ENCODE results near the gene JUND. TPM values are rescaled to one million over a fixed set of nuclear protein-coding genes. Genes with fewer than 3 reads are reported as not detected.

JUND gene
- total RNA-seq, 2 donors from 2014 or later = 521 to 844 TPM

DNA sequence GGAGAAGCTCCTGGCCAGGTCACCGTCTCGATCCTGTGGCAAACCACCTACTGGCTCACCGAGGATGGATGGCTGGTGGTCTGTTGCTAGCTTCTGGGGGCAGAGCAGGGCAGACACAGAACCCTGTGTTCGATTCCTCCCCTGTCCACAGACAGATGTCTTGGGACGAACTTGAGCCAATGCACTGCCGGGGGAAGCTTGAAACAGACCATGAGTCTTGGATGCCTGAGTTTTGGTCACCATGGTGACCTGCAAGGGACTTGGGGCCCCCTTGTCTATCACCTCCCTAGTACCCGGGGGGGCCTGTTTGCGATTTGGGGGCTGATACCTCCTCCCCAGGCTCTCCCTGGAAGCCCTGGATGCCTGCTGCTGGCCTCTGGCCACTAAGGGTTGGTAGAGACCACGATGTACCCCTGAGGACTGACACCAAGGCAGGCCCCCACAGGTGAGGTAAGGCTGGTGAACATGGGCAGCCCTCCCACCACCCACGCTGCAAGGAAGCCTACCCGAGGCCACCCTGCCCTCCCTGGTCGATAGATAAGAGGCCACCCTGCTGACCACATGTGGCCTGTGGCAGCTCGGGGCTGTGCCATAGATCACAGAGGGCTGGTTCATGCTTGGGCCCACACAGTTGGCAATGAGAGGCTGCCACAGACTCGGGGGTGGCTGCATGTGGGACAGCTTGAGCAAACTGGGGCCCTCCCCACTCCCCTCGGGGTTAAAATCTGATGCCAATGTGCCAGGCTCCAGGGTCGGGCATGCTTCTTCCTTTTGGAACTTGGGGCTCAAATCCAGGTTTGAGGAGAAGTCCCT, 17.9 kb downstream of the JUND start:
- intact Hi-C loops (cut with DNase I) = no loop called here
- no peak overlapping the region for H3K27ac ChIP-seq
- H3K36me3 ChIP-seq = peaks cover 7 to 10% of the 10 kb centered on the region in 2 donors
- H3K4me1 ChIP-seq (replicated peaks) = no peaks in the 10 kb centered on the region
- 89% methylated on average over 15 of the region's 16 CpGs for WGBS
- no peaks in the 10 kb centered on the region for H3K27me3 ChIP-seq (replicated peaks; ENCODE audit: insufficient read depth)
- DNase-seq (ENCODE audit: low spot score) = no peak
- no peak for TF ChIP-seq POLR2A (IDR thresholded peaks at IDR 0.05)
- TF ChIP-seq POLR2AphosphoS5 (IDR thresholded peaks at IDR 0.05) = no peak
- TF ChIP-seq, protein P1, sequence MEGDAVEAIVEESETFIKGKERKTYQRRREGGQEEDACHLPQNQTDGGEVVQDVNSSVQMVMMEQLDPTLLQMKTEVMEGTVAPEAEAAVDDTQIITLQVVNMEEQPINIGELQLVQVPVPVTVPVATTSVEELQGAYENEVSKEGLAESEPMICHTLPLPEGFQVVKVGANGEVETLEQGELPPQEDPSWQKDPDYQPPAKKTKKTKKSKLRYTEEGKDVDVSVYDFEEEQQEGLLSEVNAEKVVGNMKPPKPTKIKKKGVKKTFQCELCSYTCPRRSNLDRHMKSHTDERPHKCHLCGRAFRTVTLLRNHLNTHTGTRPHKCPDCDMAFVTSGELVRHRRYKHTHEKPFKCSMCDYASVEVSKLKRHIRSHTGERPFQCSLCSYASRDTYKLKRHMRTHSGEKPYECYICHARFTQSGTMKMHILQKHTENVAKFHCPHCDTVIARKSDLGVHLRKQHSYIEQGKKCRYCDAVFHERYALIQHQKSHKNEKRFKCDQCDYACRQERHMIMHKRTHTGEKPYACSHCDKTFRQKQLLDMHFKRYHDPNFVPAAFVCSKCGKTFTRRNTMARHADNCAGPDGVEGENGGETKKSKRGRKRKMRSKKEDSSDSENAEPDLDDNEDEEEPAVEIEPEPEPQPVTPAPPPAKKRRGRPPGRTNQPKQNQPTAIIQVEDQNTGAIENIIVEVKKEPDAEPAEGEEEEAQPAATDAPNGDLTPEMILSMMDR (IDR thresholded peaks at IDR 0.05) = no peak
- no peaks in the 10 kb centered on the region for H3K9me3 ChIP-seq
- H3K4me3 ChIP-seq = no peak overlapping the region

DNA sequence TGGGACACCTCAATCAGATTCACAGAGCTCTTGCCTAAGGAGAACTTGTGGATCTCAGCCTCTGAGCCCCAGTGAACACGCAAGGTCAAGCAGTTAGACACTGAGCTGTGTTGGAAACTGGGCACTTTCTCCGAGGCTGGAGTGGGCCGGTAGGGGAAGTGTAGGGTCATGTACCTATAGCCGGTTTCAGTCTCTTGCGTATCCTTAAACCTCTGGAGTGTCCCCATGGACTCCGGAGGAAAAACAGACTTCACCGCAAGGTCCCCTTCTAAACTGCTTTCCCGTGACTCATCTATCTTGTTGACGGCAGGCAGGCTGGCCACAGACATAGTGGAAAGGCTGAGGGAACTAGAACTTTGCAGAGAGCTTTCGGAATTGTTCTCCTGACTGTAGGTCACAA, 18.5 kb downstream of the JUND start:
- intact Hi-C loops (cut with DNase I) = no loop called here
- H3K4me3 ChIP-seq = no peak overlapping the region
- no peaks in the 10 kb centered on the region for H3K27me3 ChIP-seq (replicated peaks; ENCODE audit: insufficient read depth)
- no peak for TF ChIP-seq POLR2A (IDR thresholded peaks at IDR 0.05)
- TF ChIP-seq POLR2AphosphoS5 (IDR thresholded peaks at IDR 0.05) = no peak
- TF ChIP-seq, protein P1 (IDR thresholded peaks at IDR 0.05) = no peak
- no peaks in the 10 kb centered on the region for H3K4me1 ChIP-seq (replicated peaks)
- H3K9me3 ChIP-seq = no peaks in the 10 kb centered on the region
- 89% methylated on average over 10 of the region's 10 CpGs for WGBS
- no peak overlapping the region for H3K27ac ChIP-seq
- no peak for DNase-seq (ENCODE audit: low spot score)
- peaks cover 7 to 10% of the 10 kb centered on the region in 2 donors for H3K36me3 ChIP-seq

DNA sequence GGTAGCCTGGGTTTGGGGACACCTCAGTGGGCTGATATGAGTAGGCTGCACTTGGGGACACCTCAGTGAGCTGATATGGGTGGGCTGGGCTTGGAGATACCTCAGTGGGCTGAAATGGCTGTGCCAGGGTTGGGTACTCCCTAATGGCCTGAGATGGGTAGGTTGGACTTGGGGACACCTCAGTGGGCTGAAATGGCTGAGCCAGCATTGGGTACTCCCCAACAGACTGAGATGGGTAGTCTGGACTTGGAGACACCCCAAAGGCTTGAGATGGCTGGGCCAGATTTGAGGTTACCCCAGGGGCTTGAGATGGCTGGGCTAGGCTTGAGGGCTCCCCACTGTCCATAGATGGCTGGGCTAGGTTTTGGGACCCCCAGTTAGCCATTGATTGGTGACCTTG, 19.3 kb downstream of the JUND start:
- intact Hi-C loops (cut with DNase I) = no loop called here
- no peak overlapping the region for H3K4me3 ChIP-seq
- H3K36me3 ChIP-seq = peaks cover 6% of the 10 kb centered on the region in 2 donors
- no peaks in the 10 kb centered on the region for H3K27me3 ChIP-seq (replicated peaks; ENCODE audit: insufficient read depth)
- no peak for DNase-seq (ENCODE audit: low spot score)
- H3K9me3 ChIP-seq = no peaks in the 10 kb centered on the region
- no peaks in the 10 kb centered on the region for H3K4me1 ChIP-seq (replicated peaks)
- H3K27ac ChIP-seq = no peak overlapping the region
- TF ChIP-seq POLR2A (IDR thresholded peaks at IDR 0.05) (no peak), POLR2AphosphoS5 (IDR thresholded peaks at IDR 0.05) (no peak)
- TF ChIP-seq, protein P1 (IDR thresholded peaks at IDR 0.05) = no peak

DNA sequence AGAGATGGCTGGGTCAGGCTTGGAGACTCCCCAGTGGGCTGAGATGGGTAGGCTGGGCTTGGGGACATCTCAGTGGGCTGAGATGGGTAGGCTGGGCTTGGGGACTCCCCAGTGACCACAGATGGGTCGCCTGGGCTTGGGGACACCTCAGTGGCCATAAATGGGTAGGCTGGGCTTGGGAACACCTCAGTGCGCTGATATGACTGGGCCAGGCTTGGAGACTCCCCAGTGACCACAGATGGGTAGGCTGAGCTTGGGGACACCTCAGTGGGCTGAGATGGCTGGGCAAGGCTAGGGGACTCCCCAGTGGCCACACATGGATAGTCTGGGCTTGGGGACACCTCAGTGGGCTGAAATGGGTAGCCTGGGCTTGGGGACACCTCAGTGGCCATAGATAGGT, 19.9 kb downstream of the JUND start:
- no peaks in the 10 kb centered on the region for H3K27me3 ChIP-seq (replicated peaks; ENCODE audit: insufficient read depth)
- H3K4me3 ChIP-seq = no peak overlapping the region
- H3K9me3 ChIP-seq = no peaks in the 10 kb centered on the region
- TF ChIP-seq, protein P1 (IDR thresholded peaks at IDR 0.05) = no peak
- no peak for TF ChIP-seq POLR2A (IDR thresholded peaks at IDR 0.05)
- TF ChIP-seq POLR2AphosphoS5 (IDR thresholded peaks at IDR 0.05) = no peak
- no peaks in the 10 kb centered on the region for H3K4me1 ChIP-seq (replicated peaks)
- WGBS = 100% methylated on average over 2 of the region's 2 CpGs
- H3K27ac ChIP-seq = no peak overlapping the region
- DNase-seq (ENCODE audit: low spot score) = no peak
- intact Hi-C loops (cut with DNase I) = no loop called here
- no peaks in the 10 kb centered on the region for H3K36me3 ChIP-seq

DNA sequence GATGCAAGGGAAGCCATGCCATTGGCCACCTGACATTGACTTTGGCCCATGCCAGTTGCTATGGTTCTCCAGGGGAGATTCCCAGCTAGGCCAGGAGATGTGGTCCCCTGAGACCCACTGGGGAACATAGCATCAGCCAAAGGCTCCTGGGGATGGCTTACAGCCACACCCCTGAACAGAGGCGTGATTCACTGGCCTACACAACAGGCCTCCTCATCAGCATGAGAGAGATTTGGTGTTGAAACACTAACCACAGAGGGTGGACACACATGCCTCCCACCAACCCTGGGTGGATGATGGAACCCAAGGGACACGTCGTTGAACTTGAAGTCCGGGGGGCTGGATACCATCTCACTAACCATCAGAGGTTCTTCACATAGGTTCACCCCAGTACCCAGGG, 21.5 kb downstream of the JUND start:
- no peaks in the 10 kb centered on the region for H3K27me3 ChIP-seq (replicated peaks; ENCODE audit: insufficient read depth)
- intact Hi-C loops (cut with DNase I) = no loop called here
- no peaks in the 10 kb centered on the region for H3K36me3 ChIP-seq
- DNase-seq (ENCODE audit: low spot score) = no peak
- 93% methylated on average over 4 of the region's 4 CpGs for WGBS
- no peak overlapping the region for H3K27ac ChIP-seq
- TF ChIP-seq, protein P1 (IDR thresholded peaks at IDR 0.05) = no peak
- TF ChIP-seq POLR2A (IDR thresholded peaks at IDR 0.05) = no peak
- no peak for TF ChIP-seq POLR2AphosphoS5 (IDR thresholded peaks at IDR 0.05)
- H3K9me3 ChIP-seq = no peaks in the 10 kb centered on the region
- H3K4me1 ChIP-seq (replicated peaks) = no peaks in the 10 kb centered on the region
- H3K4me3 ChIP-seq = no peak overlapping the region

Data from prostate gland (tissue), 2 donors.